NT2/D1 (cell line): ENCODE results near the gene DNAH8.

Source experiments
- SUZ12 ChIP-seq: IDR thresholded peaks from 2 replicates; pipeline ENCODE4 v1.6.1; 2011; ENCODE audit not compliant: insufficient read length, insufficient read depth; ENCODE audit errors: extremely low read depth
- YY1 ChIP-seq: IDR thresholded peaks from 2 replicates; pipeline ENCODE4 v1.6.1; 2011; ENCODE audit not compliant: insufficient read length, insufficient read depth
- ZNF274 ChIP-seq: IDR thresholded peaks from 2 replicates; pipeline ENCODE4 v1.6.1; 2011; ENCODE audit warnings: mild to moderate bottlenecking, low read depth, low read length

DNA sequence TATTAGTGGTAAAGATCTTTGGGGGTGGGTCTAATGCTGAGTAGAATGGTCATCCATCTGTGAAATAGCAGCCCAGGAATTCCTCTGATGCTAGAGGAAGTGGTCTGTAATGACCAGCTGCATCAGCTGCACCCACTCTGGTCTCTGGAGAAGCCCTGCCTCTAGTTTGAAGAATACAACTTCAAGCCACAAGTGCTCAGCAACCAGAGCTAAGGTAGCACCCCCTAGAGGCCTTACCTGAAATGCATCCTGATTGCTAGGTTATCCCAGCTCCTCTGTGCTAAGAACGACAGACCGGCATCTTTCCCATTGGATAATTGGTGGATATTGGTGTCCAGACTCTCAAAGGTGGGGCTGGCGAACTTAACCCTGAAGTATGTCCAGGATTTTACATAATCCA is 58.2 kb downstream of the DNAH8 start:
- TF ChIP-seq SUZ12 = no peak
- TF ChIP-seq YY1 = no peak
- TF ChIP-seq ZNF274 = no peak
